ENCODE data around the gene CAMKMT.

GRCh38 chr2:44680983-44681531 is 319.3 kb downstream of the CAMKMT start:
- no peak for TF ChIP-seq CTCF (IDR thresholded peaks at IDR 0.05; ENCODE audit: low read length)
- no peak for TF ChIP-seq EZH2 (IDR thresholded peaks at IDR 0.05; ENCODE audit: borderline replicate concordance, low read length)
